IMR-90 (cell line): ENCODE results near the gene ARSJ. TPM values are rescaled to one million over a fixed set of nuclear protein-coding genes. Genes with fewer than 3 reads are reported as not detected.

Experiments used
- ATAC-seq: fragments of 200-7000 bp; cut with Tn5 transposase; 2 replicates; pipeline ENCODE4 v1.9.1; 2020; ENCODE audit warnings: low read depth, mild to moderate bottlenecking, moderate library complexity
- BruUV-seq: library from RNA; stranded (reverse); fragments of 400-500 nt; replicated peaks from 2 replicates; lab custom pipeline; 2021; lab: Mats Ljungman, UMichigan
- CTCF ChIA-PET: fragments of 300-600 bp; formaldehyde crosslinking; extraction: SDS; loops from one replicate; lab custom pipeline; 2021; ENCODE audit warnings: antibody characterized with exemption; lab: Yijun Ruan, JAX
- POLR2A ChIA-PET: fragments of 300-600 bp; sonication (Branson Sonifier 250); formaldehyde crosslinking; loops from one replicate; lab custom pipeline; 2022; ENCODE audit warnings: antibody characterized with exemption; ENCODE audit not compliant: unreplicated experiment; lab: Charles Lee
- DNase-seq: peaks from one replicate; pipeline ENCODE4 v3.0.0; 2013
- H2AFZ ChIP-seq: replicated peaks from 2 replicates; pipeline ENCODE3; 2013; ENCODE audit warnings: low read length, mild to moderate bottlenecking; ENCODE audit not compliant: poor library complexity
- H2AK5ac ChIP-seq: 2 replicates; pipeline ENCODE4 v1.6.1; 2013; ENCODE audit warnings: low read depth, low read length, inconsistent platforms
- H2AK9ac ChIP-seq: replicated peaks from 2 replicates; pipeline ENCODE3; 2013; ENCODE audit warnings: mild to moderate bottlenecking, low read depth, low read length, moderate library complexity; ENCODE audit not compliant: poor library complexity
- H2BK120ac ChIP-seq: 2 replicates; pipeline ENCODE4 v1.6.1; 2013; ENCODE audit warnings: low read depth, low read length, inconsistent platforms
- H2BK15ac ChIP-seq: 3 replicates; pipeline ENCODE4 v1.6.1; 2013; ENCODE audit warnings: low read depth, low read length, inconsistent platforms
- H2BK20ac ChIP-seq: 2 replicates; pipeline ENCODE4 v1.6.1; 2013; ENCODE audit warnings: low read depth, mild to moderate bottlenecking, inconsistent platforms, low read length, moderate library complexity
- H2BK5ac ChIP-seq: 2 replicates; pipeline ENCODE4 v1.6.1; 2013; ENCODE audit warnings: mild to moderate bottlenecking, low read depth, low read length, inconsistent platforms; ENCODE audit not compliant: poor library complexity, severe bottlenecking
- H3K14ac ChIP-seq: replicated peaks from 2 replicates; pipeline ENCODE4 v1.6.1; 2013; ENCODE audit warnings: low read depth, low read length, inconsistent platforms
- H3K18ac ChIP-seq: 2 replicates; pipeline ENCODE4 v1.6.1; 2013; ENCODE audit warnings: low read depth, low read length, control low read depth
- H3K23ac ChIP-seq: 2 replicates; pipeline ENCODE4 v1.6.1; 2013; ENCODE audit warnings: low read depth, low read length, inconsistent platforms
- H3K27ac ChIP-seq: 2 replicates; pipeline ENCODE4 v1.5.1; 2013; ENCODE audit warnings: mild to moderate bottlenecking, control low read depth, low read length; ENCODE audit not compliant: insufficient read depth
- H3K27me3 ChIP-seq: 2 replicates; pipeline ENCODE4 v1.6.1; 2013; ENCODE audit warnings: low read length; ENCODE audit not compliant: control insufficient read depth, insufficient read depth
- H3K36me3 ChIP-seq: 2 replicates; pipeline ENCODE4 v1.6.1; 2013; ENCODE audit warnings: low read length, mixed read lengths; ENCODE audit not compliant: control insufficient read depth, insufficient read depth
- H3K4ac ChIP-seq: 2 replicates; pipeline ENCODE4 v1.6.1; 2013; ENCODE audit warnings: low read depth, low read length, inconsistent platforms
- H3K4me1 ChIP-seq: 2 replicates; pipeline ENCODE4 v1.6.1; 2013; ENCODE audit warnings: low read length, mixed read lengths; ENCODE audit not compliant: control insufficient read depth, insufficient read depth
- H3K4me2 ChIP-seq: 2 replicates; pipeline ENCODE4 v1.6.1; 2013; ENCODE audit warnings: low read depth, mild to moderate bottlenecking, control low read depth, low read length, moderate library complexity
- H3K4me3 ChIP-seq: 2 replicates; pipeline ENCODE4 v1.5.1; 2013; ENCODE audit warnings: low read depth, mild to moderate bottlenecking, control low read depth, low read length, moderate library complexity; ENCODE audit not compliant: insufficient read depth
- H3K56ac ChIP-seq: 2 replicates; pipeline ENCODE4 v1.6.1; 2013; ENCODE audit warnings: low read length, inconsistent platforms; ENCODE audit not compliant: insufficient read depth; ENCODE audit errors: extremely low read depth
- H3K79me1 ChIP-seq, 2 experiments: 2 replicates each; pipeline ENCODE4 v1.6.1; 2013; ENCODE audit warnings: low read length in 2 of 2, inconsistent platforms in 1 of 2, low read depth in 1 of 2
- H3K9ac ChIP-seq: 2 replicates; pipeline ENCODE4 v1.6.1; 2013; ENCODE audit warnings: low read depth, low read length, control low read depth
- H3K9me1 ChIP-seq: 2 replicates; pipeline ENCODE4 v1.6.1; 2013; ENCODE audit warnings: low read length, inconsistent platforms; ENCODE audit not compliant: insufficient read depth
- H3K9me3 ChIP-seq: 2 replicates; pipeline ENCODE4 v1.6.1; 2013; ENCODE audit warnings: low read length; ENCODE audit not compliant: control insufficient read depth, insufficient read depth
- H4K20me1 ChIP-seq: 2 replicates; pipeline ENCODE4 v1.6.1; 2013; ENCODE audit warnings: low read length, inconsistent platforms; ENCODE audit not compliant: insufficient read depth
- H4K5ac ChIP-seq: 2 replicates; pipeline ENCODE4 v1.6.1; 2013; ENCODE audit warnings: mild to moderate bottlenecking, low read depth, low read length, control low read depth
- H4K8ac ChIP-seq, 2 experiments: 2 replicates each; pipeline ENCODE4 v1.6.1; 2013; ENCODE audit warnings: low read depth in 2 of 2, low read length in 2 of 2, control low read depth in 1 of 2, inconsistent platforms in 1 of 2
- H4K91ac ChIP-seq: 2 replicates; pipeline ENCODE4 v1.6.1; 2013; ENCODE audit warnings: low read depth, low read length, inconsistent platforms; ENCODE audit not compliant: insufficient read depth
- CTCF ChIP-seq: conservative IDR thresholded peaks from 2 replicates; pipeline ENCODE4 v1.5.1; 2012; ENCODE audit warnings: mild to moderate bottlenecking, low read depth, low read length, improper control_type of control experiment
- NFE2L2 ChIP-seq: fragments of 150-350 bp; IDR thresholded peaks from 2 replicates; pipeline ENCODE4 v1.6.1; 2016; ENCODE audit warnings: low read depth, mild to moderate bottlenecking, low read length
- RCOR1 ChIP-seq: IDR thresholded peaks from 2 replicates; pipeline ENCODE4 v1.6.1; 2012; ENCODE audit warnings: mild to moderate bottlenecking, low read length, improper control_type of control experiment; ENCODE audit not compliant: insufficient replicate concordance
- RFX5 ChIP-seq: IDR thresholded peaks from 2 replicates; pipeline ENCODE4 v1.8.0; 2012; ENCODE audit warnings: low read depth, mild to moderate bottlenecking, low read length, moderate library complexity
- WGBS, 2 experiments: methylation state at CpG; one replicate each; pipeline versions ENCODE4 v1.1.5 to v1.1.7; 2013; ENCODE audit warnings: missing lambda C conversion rate in 2 of 2; ENCODE audit not compliant: insufficient read length in 1 of 2; ENCODE audit errors: extremely low coverage in 2 of 2; 5-methylcytosine and 5-hydroxymethylcytosine counted together
- dilution Hi-C: fragments of 300-500 bp; cut with HindIII; formaldehyde crosslinking; loops from one replicate; pipeline ENCODE4 v1.14.3; 2018; ENCODE audit warnings: low sequenced_read_pairs; ENCODE audit not compliant: unreplicated experiment
- in situ Hi-C: fragments of 300-500 bp; cut with MboI; formaldehyde crosslinking; loops from 3 replicates; pipeline ENCODE4 v1.14.3; 2019; ENCODE audit warnings: low sequenced_read_pairs, inconsistent platforms, mixed read lengths
- intact Hi-C: fragments of 100-400 bp; cut with micrococcal nuclease; formaldehyde crosslinking; loops from 2 replicates; pipeline ENCODE4 v1.10.0; 2022
- polyA plus RNA-seq, 3 experiments: library from polyadenylated mRNA; depleted of rRNA; stranded (reverse); fragments of >200 nt; gene quantifications; 2 replicates each; pipeline ENCODE4 v1.2.3, GENCODE V29; 2012; ENCODE audit warnings: low replicate concordance in 1 of 3
- total RNA-seq: library from RNA; depleted of rRNA; stranded (reverse); fragments of >200 nt; gene quantifications from 2 replicates; pipeline ENCODE4 v1.2.3, GENCODE V29; 2012
- TF ChIP-seq, protein P1 (sequence below): fragments of 150-350 bp; IDR thresholded peaks from 2 replicates; pipeline ENCODE4 v1.6.1; 2017; ENCODE audit warnings: mild to moderate bottlenecking, antibody characterized with exemption, low read length, low read depth

The ARSJ gene
- total and polyA plus RNA-seq, 2 of the 4 experiments (the other 2 are of a cell fraction) = 47.7 to 143 TPM

DNA sequence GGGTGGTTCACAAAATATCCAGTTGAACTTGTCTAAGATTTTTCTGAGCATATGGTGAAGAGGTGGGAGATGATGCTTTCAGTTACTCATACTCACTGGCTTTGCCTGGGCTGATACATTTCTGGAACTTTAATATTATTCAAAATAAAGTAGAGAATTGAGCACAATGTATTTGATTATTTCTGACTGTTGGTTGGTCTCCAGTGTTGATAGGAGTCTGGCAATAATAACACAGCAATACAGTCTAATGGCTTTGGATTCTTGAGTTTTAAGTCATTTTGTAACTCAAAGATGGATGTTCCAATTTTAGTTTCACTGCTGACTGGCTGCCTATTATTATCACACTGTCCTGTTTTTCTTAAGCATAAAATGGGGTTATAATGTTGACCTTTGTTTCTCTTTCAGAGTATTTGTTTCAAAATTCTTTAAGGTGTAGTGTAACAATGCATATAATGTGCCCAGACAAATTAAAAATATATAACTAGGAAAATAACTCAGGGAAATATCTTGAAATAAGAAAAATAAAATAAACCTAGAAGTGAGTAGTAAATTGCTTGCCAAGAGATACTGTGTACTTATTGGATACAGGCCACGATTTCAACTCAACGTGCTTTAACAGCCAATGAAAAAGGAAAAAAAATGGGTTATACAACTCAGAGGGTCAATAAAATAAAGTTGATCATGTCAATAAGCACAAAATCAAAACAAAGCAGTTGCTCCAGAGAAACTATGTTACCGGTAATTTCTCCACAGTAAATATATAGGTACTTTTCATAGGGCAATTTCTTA, 99.0 kb downstream of the ARSJ start:
- Histone ChIP-seq H2BK120ac (no peak overlapping the region), H3K9me3 (no peaks in the 10 kb centered on the region), H3K36me3 (no peaks in the 10 kb centered on the region), H4K91ac (no peak overlapping the region), H3K4me2 (no peak overlapping the region), H3K4ac (no peak overlapping the region), H3K23ac (no peak overlapping the region), H2BK5ac (no peak overlapping the region), H4K20me1 (no peaks in the 10 kb centered on the region), H3K4me3 (no peak overlapping the region), H3K9me1 (peaks cover 4% of the 10 kb centered on the region; the same call in 1 of the 2 replicates), H2AFZ (no peak overlapping the region), H2AK5ac (no peak overlapping the region; the same call in 1 of the 2 replicates), H3K4me1 (peaks cover 4% of the 10 kb centered on the region), H2AK9ac (no peak overlapping the region), H3K27me3 (no peaks in the 10 kb centered on the region), H4K5ac (no peak overlapping the region), H2BK15ac (no peak overlapping the region), H3K27ac (no peak overlapping the region), H3K9ac (no peak overlapping the region), H2BK20ac (no peak overlapping the region), H3K18ac (no peak overlapping the region), H3K56ac (no peak overlapping the region), H3K14ac (no peak overlapping the region), H3K79me1 (no peaks in the 10 kb centered on the region), H4K8ac (no peak overlapping the region; a peak in 1 of 4 replicates)
- BruUV-seq = no TSS peak
- POLR2A ChIA-PET = no interaction called here
- in situ Hi-C loops (no loop called here), intact Hi-C loops (loop anchor here (5.0 kb wide), 1 partner anchor 93 kb away; no protein-coding TSS in a partner anchor), dilution Hi-C loops (no loop called here)
- ATAC-seq (no peak), DNase-seq (no peak)
- WGBS, 2 experiments = no CpG with 5 or more reads among the region's 3 CpGs
- TF ChIP-seq RCOR1 (no peak), NFE2L2 (no peak), RFX5 (no peak), CTCF (no peak)
- TF ChIP-seq, protein P1, sequence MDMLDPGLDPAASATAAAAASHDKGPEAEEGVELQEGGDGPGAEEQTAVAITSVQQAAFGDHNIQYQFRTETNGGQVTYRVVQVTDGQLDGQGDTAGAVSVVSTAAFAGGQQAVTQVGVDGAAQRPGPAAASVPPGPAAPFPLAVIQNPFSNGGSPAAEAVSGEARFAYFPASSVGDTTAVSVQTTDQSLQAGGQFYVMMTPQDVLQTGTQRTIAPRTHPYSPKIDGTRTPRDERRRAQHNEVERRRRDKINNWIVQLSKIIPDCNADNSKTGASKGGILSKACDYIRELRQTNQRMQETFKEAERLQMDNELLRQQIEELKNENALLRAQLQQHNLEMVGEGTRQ = no peak
- CTCF ChIA-PET = interaction anchor here (0.8 kb wide), 1 partner anchor 43 kb away, joined by 3 read pairs; no protein-coding TSS in a partner anchor
